ENCODE data around the gene EXOC6B. TPM values are rescaled to one million over a fixed set of nuclear protein-coding genes. Genes with fewer than 3 reads are reported as not detected.

The EXOC6B gene
- total and polyA plus RNA-seq, 9 of the 15 experiments (the other 6 are each of a cell fraction or from before 2014, with no cell fraction given): 0.28 to 4.2 (median 2.0) TPM

DNA sequence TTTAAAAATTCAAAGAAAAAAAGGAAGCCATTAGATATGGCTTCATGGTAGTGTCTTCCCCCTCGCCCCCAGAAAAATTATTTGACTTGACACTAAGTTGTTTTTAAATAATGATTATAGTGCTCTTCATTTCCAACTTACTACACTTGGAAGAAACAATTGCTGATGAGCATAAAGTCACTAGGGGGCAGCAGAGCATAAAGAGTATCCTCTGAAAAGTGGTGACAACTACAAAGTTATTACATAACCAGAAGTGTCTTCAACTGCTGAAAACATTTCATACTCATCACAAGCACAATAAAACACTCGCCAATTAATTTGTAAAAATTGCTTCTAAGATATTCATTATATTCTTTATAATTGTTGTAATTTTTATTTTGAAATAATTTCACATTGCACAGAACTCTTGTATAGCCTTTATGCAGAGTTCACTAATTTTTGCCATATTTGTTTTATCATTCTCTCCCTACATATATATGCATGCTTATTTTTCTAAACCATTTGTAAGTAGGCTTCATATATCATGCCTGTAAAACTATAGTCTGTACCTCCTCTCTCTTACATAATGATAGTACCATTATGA is 54.9 kb downstream of the EXOC6B start (continued):
- no peak for TF ChIP-seq GTF3C2 (IDR thresholded peaks at IDR 0.05; ENCODE audit: borderline replicate concordance, extremely low read depth, insufficient read length)
- no peak for TF ChIP-seq KLF1 (tag; IDR thresholded peaks at IDR 0.05)
- no peak; a peak in 1 of 4 replicates for TF ChIP-seq FOXK2 (conservative IDR thresholded peaks at IDR 0.05 in 1 of 2, IDR thresholded peaks at IDR 0.05 in 1 of 2; ENCODE audit: low read depth in 2 of 2)
- peak; percentile 75 for TF ChIP-seq REST (IDR thresholded peaks at IDR 0.05; ENCODE audit: borderline replicate concordance)
- no peak for TF ChIP-seq REST (CRISPR knock-in tag; IDR thresholded peaks at IDR 0.05; ENCODE audit: low read depth)
- TF ChIP-seq EP400 (IDR thresholded peaks at IDR 0.05): no peak
- TF ChIP-seq ATF1 (CRISPR knock-in tag; IDR thresholded peaks at IDR 0.05): no peak
- no peak for TF ChIP-seq ATF1 (tag; IDR thresholded peaks at IDR 0.05)
- no peak for TF ChIP-seq TRIM24 (IDR thresholded peaks at IDR 0.05)

Data from K562 (cell line).